Activated CD4-positive, CD25-positive, alpha-beta regulatory T cell (primary cell): ENCODE results near the gene AP2A1.

Source experiments
- DNase-seq, 4 experiments: peaks; one replicate each; lab custom pipeline; 2025; lab: John Stamatoyannopoulos, UW

Gene AP2A1

GRCh38 chr19:49766007-49766929 lies 533 bp upstream of the AP2A1 start:
- peak; percentile 95 to 99 (median 98) for DNase-seq

- DNase-seq = no peak
Measured at GRCh38 chr19:49767381-49767780, 580 bp downstream of the AP2A1 start.

DNA sequence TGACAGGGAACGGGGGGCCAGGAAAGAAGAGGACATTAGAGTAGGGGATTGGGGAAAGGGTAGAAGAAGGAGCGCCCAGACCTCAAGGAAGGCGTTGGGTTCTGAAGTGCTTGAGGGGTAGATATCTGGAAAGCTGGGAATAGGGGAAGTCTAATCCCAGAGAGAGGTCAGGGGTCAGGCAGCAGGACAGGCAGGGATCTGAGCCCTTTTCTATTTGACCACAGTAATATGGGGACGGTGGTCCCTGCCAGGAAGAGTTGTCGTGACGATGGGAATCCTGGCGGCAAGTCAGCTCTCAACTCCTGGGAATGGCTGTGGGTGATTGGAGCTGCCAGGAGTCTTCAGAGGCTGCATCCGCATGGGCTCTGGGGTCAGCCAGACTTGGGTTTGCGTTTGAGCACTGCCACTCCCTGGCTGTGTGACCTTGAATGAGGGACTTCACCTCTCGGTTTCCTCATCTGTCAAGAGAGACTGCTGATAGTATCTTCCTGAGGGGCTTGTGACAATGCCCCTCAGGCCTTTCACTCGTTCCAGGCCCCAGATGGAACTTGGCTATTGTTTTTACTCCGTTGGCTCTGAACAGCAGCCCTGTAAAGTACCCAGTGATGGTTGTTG lies 1.3 kb downstream of the AP2A1 start:
- DNase-seq = no peak

GRCh38 chr19:49770529-49770928 lies 3.7 kb downstream of the AP2A1 start:
- DNase-seq = no peak

- DNase-seq = no peak
Measured at GRCh38 chr19:49771674-49772139, 4.9 kb downstream of the AP2A1 start.

- no peak for DNase-seq
Measured at GRCh38 chr19:49772850-49773432, 6.1 kb downstream of the AP2A1 start.

DNA sequence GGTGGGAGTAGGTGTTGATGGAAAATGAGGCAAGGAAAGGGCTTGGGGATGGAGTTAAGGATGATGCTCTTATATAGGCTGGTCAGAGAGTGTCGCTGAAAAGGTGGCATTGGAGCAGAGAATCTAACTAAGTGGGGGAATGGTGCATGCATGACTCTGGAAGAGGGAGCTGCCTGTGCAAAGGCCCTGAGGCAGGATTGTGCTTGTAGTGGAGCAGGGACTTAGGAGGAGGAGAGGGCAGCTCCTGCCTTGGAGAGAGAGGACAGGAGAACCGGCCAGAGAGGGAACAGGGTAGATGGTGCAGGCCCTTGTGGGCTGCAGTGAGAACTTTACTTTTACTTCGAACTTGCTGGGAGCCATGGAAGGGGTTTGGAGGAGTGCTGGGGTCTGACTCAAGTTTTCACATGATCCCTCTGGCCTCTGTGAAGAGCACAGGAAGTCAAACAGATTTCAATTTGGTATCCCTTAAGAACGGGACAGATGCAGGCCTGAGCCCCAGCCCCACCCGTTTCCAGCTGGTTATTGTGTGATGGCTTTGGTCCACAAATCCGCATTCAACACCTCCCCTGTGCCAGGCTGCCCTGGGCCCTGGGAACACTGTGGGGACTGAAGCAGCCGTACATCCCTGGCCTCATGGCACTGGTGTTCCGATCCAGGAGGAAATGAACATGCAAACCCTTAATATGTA lies 7.0 kb downstream of the AP2A1 start:
- DNase-seq = no peak

DNA sequence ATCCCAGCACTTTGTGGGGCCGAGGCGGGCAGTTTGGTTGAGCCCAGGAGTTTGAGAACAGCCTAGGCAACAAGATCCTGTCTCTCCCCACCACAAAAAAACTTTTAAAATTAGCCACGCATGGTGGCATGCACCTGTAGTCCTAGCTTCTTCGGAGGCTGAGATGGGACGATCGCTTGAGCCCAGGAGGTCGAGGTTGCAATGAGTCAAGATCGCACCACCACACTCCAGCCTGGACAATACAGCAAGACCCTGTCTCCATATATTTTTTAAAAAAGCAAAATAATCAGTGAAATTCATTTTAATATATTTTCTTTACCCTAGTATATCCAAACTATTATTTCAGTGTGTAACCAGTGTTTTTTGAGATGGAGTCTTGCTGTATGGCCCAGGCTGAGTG lies 8.2 kb downstream of the AP2A1 start:
- no peak for DNase-seq

- DNase-seq = no peak
Measured at GRCh38 chr19:49775742-49776370, 9.1 kb downstream of the AP2A1 start.

- no peak for DNase-seq
Measured at GRCh38 chr19:49776371-49776764, 9.6 kb downstream of the AP2A1 start.

- DNase-seq = no peak
Measured at GRCh38 chr19:49779731-49780555, 13.1 kb downstream of the AP2A1 start.

GRCh38 chr19:49780861-49781260 lies 14.1 kb downstream of the AP2A1 start:
- DNase-seq = no peak

DNA sequence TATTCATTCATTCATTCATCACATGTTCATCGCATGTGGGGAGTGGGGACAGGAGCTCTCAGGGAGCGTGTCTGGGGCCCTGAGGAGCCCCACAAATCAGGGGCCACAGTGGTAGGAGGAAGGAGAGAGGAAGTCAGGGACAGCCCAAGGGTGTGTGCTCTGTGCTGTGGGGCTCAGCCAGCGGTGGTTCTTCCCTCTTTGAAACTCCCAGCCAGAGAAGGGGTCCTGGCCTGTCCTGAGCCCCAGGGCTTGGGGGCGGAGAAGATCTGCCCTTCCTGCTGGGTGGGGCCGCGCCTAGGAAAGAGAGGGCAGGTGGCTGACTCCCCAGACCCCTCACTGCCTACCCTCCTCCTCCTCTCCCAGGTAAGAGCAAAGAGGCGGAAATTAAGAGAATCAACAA lies 14.6 kb downstream of the AP2A1 start:
- no peak for DNase-seq

DNA sequence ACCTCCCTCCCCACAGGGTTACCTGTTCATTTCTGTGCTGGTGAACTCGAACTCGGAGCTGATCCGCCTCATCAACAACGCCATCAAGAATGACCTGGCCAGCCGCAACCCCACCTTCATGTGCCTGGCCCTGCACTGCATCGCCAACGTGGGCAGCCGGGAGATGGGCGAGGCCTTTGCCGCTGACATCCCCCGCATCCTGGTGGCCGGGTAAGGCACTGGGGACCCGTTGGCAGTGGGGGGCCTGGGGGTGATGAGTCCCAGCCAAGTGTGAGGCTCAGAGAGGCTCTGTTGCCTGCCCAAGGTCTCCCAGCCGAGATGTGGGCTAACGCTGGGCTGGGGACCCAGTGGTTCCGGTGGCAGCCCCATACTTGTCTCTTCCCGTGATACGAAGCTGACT lies 15.7 kb downstream of the AP2A1 start:
- DNase-seq = no peak

DNA sequence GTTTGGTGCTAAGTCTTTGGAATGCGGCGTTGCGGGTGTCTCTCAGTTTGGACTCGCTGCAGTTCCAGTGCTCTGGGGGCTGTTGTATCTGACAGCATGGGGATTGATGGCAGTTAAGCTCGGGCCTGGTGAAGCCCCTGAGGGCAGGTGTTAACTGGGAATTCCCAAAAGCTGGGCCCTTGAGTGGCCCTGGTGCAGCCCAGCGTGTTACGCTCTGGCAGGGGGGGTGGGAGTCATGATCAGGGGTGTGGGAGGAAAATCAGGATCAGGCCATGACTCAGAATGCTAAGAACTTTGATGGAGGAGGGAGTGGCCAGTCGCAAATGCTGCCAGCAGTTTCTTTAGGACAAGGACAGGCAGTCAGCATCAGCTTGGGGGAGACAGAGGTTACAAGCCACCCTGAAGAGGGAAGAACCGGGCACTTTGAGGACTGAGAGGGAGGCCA lies 19.6 kb downstream of the AP2A1 start:
- DNase-seq = no peak

DNA sequence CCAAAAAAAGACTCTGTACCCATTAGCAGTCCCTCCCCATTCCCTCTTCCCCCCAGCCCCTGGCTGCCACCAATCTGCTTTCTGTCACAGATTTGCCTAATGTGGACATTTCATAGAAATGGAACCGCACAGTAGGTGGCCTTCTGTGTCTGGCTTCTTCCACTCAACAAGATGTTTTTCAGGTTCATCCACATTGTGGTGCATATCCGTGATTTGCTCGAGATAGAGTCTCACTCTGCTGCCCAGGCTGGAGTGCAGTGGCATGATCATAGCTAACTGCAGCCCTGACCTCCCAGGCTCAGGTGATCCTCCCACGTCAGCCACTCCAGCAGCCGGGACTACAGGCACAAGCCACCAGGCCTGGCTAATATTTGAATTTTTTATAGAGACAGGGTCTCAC lies 20.9 kb downstream of the AP2A1 start:
- no peak for DNase-seq

GRCh38 chr19:49788857-49789256 lies 22.1 kb downstream of the AP2A1 start:
- DNase-seq = no peak

DNA sequence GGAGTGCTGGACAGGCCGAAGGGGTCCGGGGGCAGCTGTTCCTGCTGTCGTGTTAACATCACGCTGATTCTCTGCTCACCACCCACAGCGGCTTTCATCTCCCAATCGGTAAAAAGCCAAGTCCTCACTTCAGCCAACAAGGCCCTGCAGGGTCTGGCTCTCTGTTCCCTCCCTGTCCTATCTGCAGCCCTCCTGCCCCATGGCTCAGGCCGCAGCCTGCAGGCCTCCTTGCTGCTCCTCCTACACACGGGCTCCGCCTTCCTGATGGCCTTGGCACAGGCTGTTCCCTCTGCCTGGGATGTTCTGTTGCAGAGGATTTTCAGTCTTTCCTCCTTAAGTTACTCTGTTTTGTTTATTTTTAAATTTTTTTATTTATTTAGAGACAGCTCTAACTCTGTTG lies 24.1 kb downstream of the AP2A1 start:
- DNase-seq = no peak

DNA sequence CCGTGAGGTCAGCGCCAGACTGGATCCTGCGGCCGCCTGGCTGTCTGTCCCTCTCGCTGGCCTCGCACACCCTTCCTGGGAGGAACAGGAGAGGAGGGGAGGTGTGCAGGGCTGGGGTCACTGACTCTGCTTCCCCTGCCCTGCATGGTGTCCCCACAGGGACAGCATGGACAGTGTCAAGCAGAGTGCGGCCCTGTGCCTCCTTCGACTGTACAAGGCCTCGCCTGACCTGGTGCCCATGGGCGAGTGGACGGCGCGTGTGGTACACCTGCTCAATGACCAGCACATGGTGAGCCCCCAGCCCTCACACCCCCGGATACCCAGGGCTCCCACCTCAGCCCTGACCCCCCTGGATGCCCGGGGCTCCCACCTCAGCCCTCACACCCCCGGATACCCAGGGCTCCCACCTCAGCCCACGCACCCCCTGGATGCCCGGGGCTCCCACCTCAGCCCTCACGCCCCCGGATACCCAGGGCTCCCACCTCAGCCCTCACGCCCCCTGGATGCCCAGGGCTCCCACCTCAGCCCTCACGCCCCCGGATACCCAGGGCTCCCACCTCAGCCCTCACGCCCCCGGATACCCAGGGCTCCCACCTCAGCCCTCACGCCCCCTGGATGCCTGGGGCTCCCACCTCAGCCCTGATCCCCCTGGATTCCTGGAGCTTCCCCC lies 25.1 kb downstream of the AP2A1 start:
- no peak for DNase-seq

- no peak for DNase-seq
Measured at GRCh38 chr19:49792829-49793560, 26.2 kb downstream of the AP2A1 start.
